PC-3 (cell line): Measurements from ENCODE around the gene PIGL. TPM values are rescaled to one million over a fixed set of nuclear protein-coding genes. Genes with fewer than 3 reads are reported as not detected.

Experiments
- ATAC-seq: fragments of 200-7000 bp; cut with Tn5 transposase; 2 replicates; pipeline ENCODE4 v1.9.1; 2020; ENCODE audit warnings: mild to moderate bottlenecking, moderate library complexity
- BruUV-seq: library from RNA; stranded (reverse); fragments of 400-500 nt; replicated peaks from 2 replicates; lab custom pipeline; 2021; lab: Mats Ljungman, UMichigan
- CTCF ChIA-PET: fragments of 300-600 bp; sonication (Branson Sonifier 250); formaldehyde crosslinking; loops from one replicate; lab custom pipeline; 2022; ENCODE audit warnings: antibody characterized with exemption; lab: Charles Lee
- POLR2A ChIA-PET: fragments of 300-600 bp; sonication (Branson Sonifier 250); formaldehyde crosslinking; loops from one replicate; lab custom pipeline; 2022; ENCODE audit warnings: antibody characterized with exemption; ENCODE audit not compliant: unreplicated experiment; lab: Charles Lee
- DNase-seq: peaks from one replicate; pipeline ENCODE4 v3.0.0-alpha.2; 2015
- H2AFZ ChIP-seq: fragments of 300-600 bp; sonication (generic); 2 replicates; pipeline ENCODE4 v1.6.0; 2016; ENCODE audit warnings: antibody characterized with exemption, low read length
- H3F3A ChIP-seq: fragments of 300-600 bp; sonication (generic); one replicate; pipeline ENCODE4 v1.6.0; 2017; ENCODE audit warnings: antibody characterized with exemption, low read length, control low read depth, mild to moderate bottlenecking; ENCODE audit not compliant: unreplicated experiment
- H3K27ac ChIP-seq: fragments of 300-600 bp; sonication (generic); 2 replicates; pipeline ENCODE4 v1.5.1; 2016; ENCODE audit warnings: mild to moderate bottlenecking, low read length
- H3K27me3 ChIP-seq: fragments of 300-600 bp; sonication (generic); 2 replicates; pipeline ENCODE4 v1.6.1; 2016; ENCODE audit warnings: low read length, mixed read lengths
- H3K36me3 ChIP-seq: fragments of 300-600 bp; sonication (generic); 2 replicates; pipeline ENCODE4 v1.6.1; 2016; ENCODE audit warnings: low read depth, mixed run types, low read length, mixed read lengths
- H3K4me1 ChIP-seq: fragments of 300-600 bp; sonication (generic); 2 replicates; pipeline ENCODE4 v1.5.1; 2016; ENCODE audit warnings: low read length; ENCODE audit not compliant: insufficient read depth
- H3K4me2 ChIP-seq: fragments of 300-600 bp; sonication (generic); 2 replicates; pipeline ENCODE4 v1.6.0; 2016; ENCODE audit warnings: low read length
- H3K4me3 ChIP-seq: fragments of 300-600 bp; sonication (generic); 2 replicates; pipeline ENCODE4 v1.5.1; 2016; ENCODE audit warnings: mild to moderate bottlenecking, low read length, mixed read lengths
- H3K79me2 ChIP-seq: fragments of 300-600 bp; sonication (generic); 2 replicates; pipeline ENCODE4 v1.6.1; 2017; ENCODE audit warnings: low read length, mixed read lengths
- H3K9ac ChIP-seq: fragments of 300-600 bp; sonication (generic); 2 replicates; pipeline ENCODE4 v1.6.0; 2016; ENCODE audit warnings: mild to moderate bottlenecking, low read length
- H3K9me2 ChIP-seq: fragments of 300-600 bp; sonication (generic); replicated peaks from 2 replicates; pipeline ENCODE4 v1.6.1; 2016; ENCODE audit warnings: mixed run types, low read length, mixed read lengths
- H3K9me3 ChIP-seq: fragments of 300-600 bp; sonication (generic); 2 replicates; pipeline ENCODE4 v1.6.1; 2016; ENCODE audit warnings: low read length, mixed read lengths
- H4K20me1 ChIP-seq: fragments of 300-600 bp; sonication (generic); 2 replicates; pipeline ENCODE4 v1.6.1; 2016; ENCODE audit warnings: low read length, mixed read lengths
- CTCF ChIP-seq: fragments of 300-600 bp; sonication (generic); conservative IDR thresholded peaks from 2 replicates; pipeline ENCODE4 v1.5.1; 2017; ENCODE audit warnings: antibody characterized with exemption, low read depth, mild to moderate bottlenecking, low read length
- EZH2 ChIP-seq: fragments of 300-600 bp; sonication (generic); IDR thresholded peaks from one replicate; pipeline ENCODE4 v1.6.1; 2017; ENCODE audit warnings: antibody characterized with exemption, mild to moderate bottlenecking, low read length; ENCODE audit not compliant: unreplicated experiment
- EZH2phosphoT487 ChIP-seq: fragments of 300-600 bp; sonication (generic); IDR thresholded peaks from 2 replicates; pipeline ENCODE4 v1.6.1; 2018; ENCODE audit warnings: mild to moderate bottlenecking, antibody characterized with exemption, low read length, borderline replicate concordance
- intact Hi-C: fragments of 100-400 bp; cut with micrococcal nuclease; formaldehyde crosslinking; loops from 2 replicates; pipeline ENCODE4 v1.9.0; 2023
- microRNA-seq: library from miRNA; unstranded; fragments of <30 nt; microRNA quantifications from one replicate; pipeline ENCODE4 v1.1.0, GENCODE V29; 2020; ENCODE audit not compliant: unreplicated experiment
- total RNA-seq: library from RNA; depleted of rRNA; stranded (reverse); fragments of >200 nt; gene quantifications from 2 replicates; pipeline ENCODE4 v1.2.3, GENCODE V29; 2014; rRNA removed

The PIGL gene
- total RNA-seq, 1 experiment from 2014 or later: 37.4 TPM

DNA sequence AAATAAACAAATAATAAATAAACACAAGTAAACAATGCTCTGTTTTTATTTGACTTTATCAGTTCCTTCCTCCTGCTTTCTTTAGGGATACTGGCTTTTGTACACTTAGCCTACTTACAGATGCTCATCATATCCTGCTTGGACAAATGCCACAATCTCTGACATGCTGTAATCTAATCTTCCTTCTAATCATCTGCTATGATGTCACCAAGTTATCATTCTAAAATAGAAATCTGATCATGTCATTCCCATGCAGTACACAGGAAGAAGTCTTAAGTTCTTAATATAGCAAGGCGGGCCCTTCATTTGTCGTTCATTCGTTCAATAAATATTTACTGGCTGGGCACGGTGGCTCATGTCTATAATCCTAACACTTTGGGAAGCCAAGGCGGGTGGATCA, 154.7 kb downstream of the PIGL start:
- DNase-seq: peak; percentile 69
- intact Hi-C loops: loop anchor here (10.0 kb wide), 1 partner anchor 87 kb away; no protein-coding TSS in a partner anchor
- Histone ChIP-seq H3K27me3 (no peaks in the 10 kb centered on the region), H3K4me3 (no peak overlapping the region), H3K27ac (no peak overlapping the region), H3K9me3 (no peaks in the 10 kb centered on the region), H3K9ac (no peak overlapping the region), H3K4me2 (no peak overlapping the region), H2AFZ (no peak overlapping the region), H3F3A (no peaks in the 10 kb centered on the region), H4K20me1 (no peaks in the 10 kb centered on the region), H3K36me3 (no peaks in the 10 kb centered on the region), H3K4me1 (peaks cover 2% of the 10 kb centered on the region; the same call in 1 of the 2 replicates), H3K9me2 (no peaks in the 10 kb centered on the region), H3K79me2 (no peaks in the 10 kb centered on the region)
- TF ChIP-seq EZH2: no peak
- no peak for TF ChIP-seq EZH2phosphoT487
- no peak for TF ChIP-seq CTCF
- no TSS peak for BruUV-seq
- ChIA-PET CTCF (no interaction called here), POLR2A (interaction anchor here (0.7 kb wide), 1 partner anchor 67 kb away, joined by 8 read pairs; no protein-coding TSS in a partner anchor)
- no peak for ATAC-seq

DNA sequence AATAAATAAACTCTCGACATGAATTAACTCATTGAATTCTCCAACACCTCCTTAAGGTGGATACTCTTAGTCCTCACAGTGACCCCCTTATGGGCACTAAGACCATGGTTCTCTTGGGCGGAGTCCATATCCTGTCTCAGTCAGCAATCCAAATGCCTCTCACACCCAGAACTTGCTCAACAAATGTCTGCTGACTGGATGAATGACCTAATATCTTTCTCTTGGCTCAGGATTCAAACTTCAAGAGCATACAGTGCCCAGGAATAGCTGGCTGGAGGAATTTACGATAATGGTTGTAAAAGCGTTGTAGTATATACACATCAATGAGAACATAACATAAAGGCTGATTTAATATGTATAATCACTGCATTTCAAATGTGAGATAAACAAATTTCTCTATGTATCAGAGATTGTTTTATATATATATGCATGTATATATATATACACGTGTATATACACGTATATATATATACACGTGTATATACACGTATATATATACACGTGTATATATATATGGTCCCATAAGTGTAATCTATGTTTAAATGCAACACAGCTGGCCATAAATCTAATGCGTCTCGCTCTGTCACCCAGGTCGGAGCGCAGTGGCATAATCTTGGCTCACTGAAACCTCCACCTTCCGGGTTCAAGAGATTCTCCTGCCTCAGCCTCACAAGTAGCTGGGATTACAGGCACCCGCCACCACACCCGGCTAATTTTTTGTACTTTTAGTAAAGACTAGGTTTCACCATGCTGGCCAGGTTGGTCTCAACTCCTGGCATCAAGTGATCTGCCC, 157.3 kb downstream of the PIGL start:
- TF ChIP-seq CTCF (no peak), EZH2phosphoT487 (no peak), EZH2 (no peak)

More for the DNA sequence above, 157.3 kb downstream of the PIGL start:
- no peaks in the 10 kb centered on the region for H3K9me3 ChIP-seq
- H3K27me3 ChIP-seq: no peaks in the 10 kb centered on the region
- H3K79me2 ChIP-seq: no peaks in the 10 kb centered on the region
- no peak overlapping the region for H3K27ac ChIP-seq
- CTCF ChIA-PET: no interaction called here
- H3K9ac ChIP-seq: no peak overlapping the region
- BruUV-seq: no TSS peak
- H4K20me1 ChIP-seq: no peaks in the 10 kb centered on the region
- POLR2A ChIA-PET: no interaction called here
- no peak overlapping the region for H2AFZ ChIP-seq
- DNase-seq (peak; percentile 37), ATAC-seq (no peak)
- no peaks in the 10 kb centered on the region for H3K36me3 ChIP-seq
- H3K4me3 ChIP-seq: no peak overlapping the region
- H3K4me2 ChIP-seq: no peak overlapping the region
- H3K4me1 ChIP-seq: peaks cover 22% of the 10 kb centered on the region
- intact Hi-C loops: loop anchor here (10.0 kb wide), 1 partner anchor 90 kb away; no protein-coding TSS in a partner anchor
- no peaks in the 10 kb centered on the region for H3K9me2 ChIP-seq
- H3F3A ChIP-seq: peaks cover 4% of the 10 kb centered on the region

Small RNA genes lying within 50 kb of the gene (microRNA-seq; reads per million reads assigned to microRNA genes)
- not detected for gene MIR1288

Other genes starting within 250 kb of the PIGL start
- gene ZSWIM7, start 217.5 kb upstream of the PIGL start, total RNA-seq: 96.1 and 97.6 TPM in 2 replicates
- 187 and 436 TPM in 2 replicates for gene TTC19, start 217.4 kb upstream of the PIGL start, total RNA-seq
- gene NCOR1, start 1.7 kb upstream of the PIGL start, total RNA-seq: 127 and 204 TPM in 2 replicates
- not detected in 2 replicates for gene CENPV, start 136.3 kb downstream of the PIGL start, total RNA-seq
- 2,112 and 2,970 TPM in 2 replicates for gene UBB, start 163.9 kb downstream of the PIGL start, total RNA-seq
- 0.69 and 1.9 TPM in 2 replicates for gene TRPV2, start 198.4 kb downstream of the PIGL start, total RNA-seq